Upper lobe of right lung (tissue), 1 donor: ENCODE results near the gene HACD2. TPM values are rescaled to one million over a fixed set of nuclear protein-coding genes. Genes with fewer than 3 reads are reported as not detected.

Experiments used
- ATAC-seq: fragments of 200-7000 bp; cut with Tn5 transposase; one replicate; pipeline ENCODE4 v1.9.1; 2020; ENCODE audit warnings: mild to moderate bottlenecking, moderate library complexity
- DNase-seq: peaks from one replicate; pipeline ENCODE4 v3.0.0-alpha.2; 2020
- H3K27ac ChIP-seq: fragments of 200-600 bp; one replicate; pipeline ENCODE4 v1.8.0; 2022
- H3K27me3 ChIP-seq: fragments of 200-600 bp; one replicate; pipeline ENCODE4 v1.8.0; 2022; ENCODE audit warnings: mild to moderate bottlenecking
- H3K36me3 ChIP-seq: fragments of 200-600 bp; one replicate; pipeline ENCODE4 v1.8.0; 2022
- H3K4me1 ChIP-seq: fragments of 200-600 bp; one replicate; pipeline ENCODE4 v1.8.0; 2022
- H3K4me3 ChIP-seq: fragments of 200-600 bp; one replicate; pipeline ENCODE4 v1.8.0; 2022; ENCODE audit warnings: mild to moderate bottlenecking
- H3K9me3 ChIP-seq: fragments of 200-600 bp; one replicate; pipeline ENCODE4 v1.8.0; 2022
- intact Hi-C: fragments of 100-400 bp; cut with DNase I; formaldehyde crosslinking; loops from one replicate; pipeline ENCODE4 v1.11.0; 2022
- total RNA-seq: library from RNA; stranded (reverse); fragmentation: NEBNext Ultra II Directional; extraction: Animal tissue kit (Norgen Biotek cat#: 25700); gene quantifications from one replicate; pipeline ENCODE4 v1.2.1, GENCODE V29; 2021
- TF ChIP-seq, protein P1 (sequence below): fragments of 200-600 bp; IDR thresholded peaks from one replicate; pipeline ENCODE4 v1.8.0; 2022; ENCODE audit warnings: antibody characterized with exemption
- donor health status: DM: no; HTN: yes; CAD: no; lungs with severe emphysema.

HACD2 gene
- total RNA-seq, 1 donor from 2014 or later, result 47.2 TPM

DNA sequence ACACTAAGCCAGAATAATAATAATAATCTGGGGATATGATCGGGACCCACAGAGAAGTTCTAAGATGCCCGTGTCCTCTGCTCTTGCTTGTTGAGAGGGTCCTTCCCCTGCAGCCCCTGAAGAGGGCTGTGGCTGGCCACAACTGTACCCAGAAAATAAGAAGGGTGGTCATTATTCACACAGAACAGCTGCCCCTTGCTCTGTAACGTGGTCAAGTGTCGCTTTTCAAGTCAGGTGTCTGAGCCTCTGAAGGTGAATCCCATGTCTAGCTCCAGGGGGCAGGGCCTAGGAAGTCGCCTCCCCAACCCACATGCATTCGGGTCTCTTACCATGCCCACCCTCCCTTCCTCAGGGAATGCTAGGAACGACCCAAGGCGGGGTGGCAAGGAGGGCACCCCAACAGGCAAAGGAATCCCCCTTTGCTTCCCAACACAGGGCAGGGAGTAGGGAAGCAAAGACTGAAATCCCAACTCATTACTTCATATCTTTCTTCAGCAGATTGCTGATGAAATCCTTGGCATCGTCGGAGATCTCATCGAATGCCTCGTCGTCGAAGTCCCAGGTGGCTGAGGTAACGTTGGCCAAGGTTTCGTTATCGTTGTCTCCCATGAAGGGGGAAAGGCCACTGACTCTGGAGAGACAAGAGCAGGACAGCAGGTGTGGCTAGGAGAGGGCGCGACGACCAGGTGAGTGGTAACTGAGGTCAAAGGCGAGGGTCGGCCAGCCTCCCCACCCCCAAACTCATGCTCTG lies 44.3 kb upstream of the HACD2 start:
- Histone ChIP-seq H3K36me3 (peaks cover 51% of the 10 kb centered on the region), H3K27ac (no peak overlapping the region), H3K4me1 (peaks cover 4% of the 10 kb centered on the region), H3K4me3 (no peak overlapping the region), H3K9me3 (no peaks in the 10 kb centered on the region), H3K27me3 (no peaks in the 10 kb centered on the region)
- intact Hi-C loops, result no loop called here
- no peak for DNase-seq
- TF ChIP-seq, protein P1, sequence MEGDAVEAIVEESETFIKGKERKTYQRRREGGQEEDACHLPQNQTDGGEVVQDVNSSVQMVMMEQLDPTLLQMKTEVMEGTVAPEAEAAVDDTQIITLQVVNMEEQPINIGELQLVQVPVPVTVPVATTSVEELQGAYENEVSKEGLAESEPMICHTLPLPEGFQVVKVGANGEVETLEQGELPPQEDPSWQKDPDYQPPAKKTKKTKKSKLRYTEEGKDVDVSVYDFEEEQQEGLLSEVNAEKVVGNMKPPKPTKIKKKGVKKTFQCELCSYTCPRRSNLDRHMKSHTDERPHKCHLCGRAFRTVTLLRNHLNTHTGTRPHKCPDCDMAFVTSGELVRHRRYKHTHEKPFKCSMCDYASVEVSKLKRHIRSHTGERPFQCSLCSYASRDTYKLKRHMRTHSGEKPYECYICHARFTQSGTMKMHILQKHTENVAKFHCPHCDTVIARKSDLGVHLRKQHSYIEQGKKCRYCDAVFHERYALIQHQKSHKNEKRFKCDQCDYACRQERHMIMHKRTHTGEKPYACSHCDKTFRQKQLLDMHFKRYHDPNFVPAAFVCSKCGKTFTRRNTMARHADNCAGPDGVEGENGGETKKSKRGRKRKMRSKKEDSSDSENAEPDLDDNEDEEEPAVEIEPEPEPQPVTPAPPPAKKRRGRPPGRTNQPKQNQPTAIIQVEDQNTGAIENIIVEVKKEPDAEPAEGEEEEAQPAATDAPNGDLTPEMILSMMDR, result no peak
- ATAC-seq, result no peak

DNA sequence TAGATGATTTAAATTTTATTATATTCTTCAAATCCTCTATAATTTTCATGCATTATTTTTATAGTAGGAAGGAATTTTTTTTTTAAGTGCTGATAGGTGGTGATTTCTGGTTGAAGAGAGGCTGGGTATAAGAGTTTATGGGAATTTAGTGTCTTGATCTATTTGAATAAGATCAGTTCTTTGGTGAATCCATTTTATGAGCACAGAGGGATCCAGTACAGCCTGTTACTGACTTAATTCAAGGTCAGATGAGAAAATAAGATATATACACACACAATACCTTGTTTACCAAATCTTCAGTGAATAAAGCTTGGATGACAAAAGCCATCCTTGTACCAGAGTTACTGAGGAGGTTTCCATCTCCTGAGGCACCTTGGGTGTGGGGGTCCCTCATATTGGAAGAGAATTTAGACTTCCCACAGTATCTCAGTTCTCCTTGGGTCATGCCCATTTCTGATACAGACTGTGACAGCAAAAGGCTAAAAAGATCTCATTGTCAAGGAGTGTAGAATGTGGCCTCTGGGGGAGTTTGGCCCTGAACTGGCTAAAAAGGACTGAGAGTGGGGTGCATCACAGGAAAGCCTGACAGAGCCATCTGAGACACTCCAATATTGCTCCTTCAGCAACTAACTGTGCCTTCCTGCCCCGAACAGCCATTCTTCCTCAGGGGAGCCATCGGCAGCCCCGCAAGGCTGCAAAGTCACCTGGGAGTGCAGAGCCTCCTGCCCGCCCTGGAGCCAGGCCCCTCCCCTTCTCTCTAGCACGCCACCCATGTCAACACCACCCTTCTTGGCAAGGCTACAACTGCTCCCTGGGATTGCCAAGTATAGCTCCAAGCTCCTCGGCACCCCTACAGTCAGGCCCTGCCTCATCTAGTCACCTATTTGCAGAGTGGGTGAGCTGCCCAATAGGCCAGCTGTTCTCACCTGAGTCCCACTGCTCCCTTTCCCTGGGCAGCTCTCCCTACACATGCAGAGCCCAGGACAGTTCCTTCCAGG lies 43.1 kb upstream of the HACD2 start:
- TF ChIP-seq, protein P1, result no peak
- no peaks in the 10 kb centered on the region for H3K9me3 ChIP-seq
- peak; percentile 67 for ATAC-seq
- H3K27ac ChIP-seq, result no peak overlapping the region
- intact Hi-C loops, result no loop called here
- no peak overlapping the region for H3K4me3 ChIP-seq
- no peak for DNase-seq
- H3K27me3 ChIP-seq, result no peaks in the 10 kb centered on the region
- H3K36me3 ChIP-seq, result peaks cover 53% of the 10 kb centered on the region
- H3K4me1 ChIP-seq, result no peaks in the 10 kb centered on the region

DNA sequence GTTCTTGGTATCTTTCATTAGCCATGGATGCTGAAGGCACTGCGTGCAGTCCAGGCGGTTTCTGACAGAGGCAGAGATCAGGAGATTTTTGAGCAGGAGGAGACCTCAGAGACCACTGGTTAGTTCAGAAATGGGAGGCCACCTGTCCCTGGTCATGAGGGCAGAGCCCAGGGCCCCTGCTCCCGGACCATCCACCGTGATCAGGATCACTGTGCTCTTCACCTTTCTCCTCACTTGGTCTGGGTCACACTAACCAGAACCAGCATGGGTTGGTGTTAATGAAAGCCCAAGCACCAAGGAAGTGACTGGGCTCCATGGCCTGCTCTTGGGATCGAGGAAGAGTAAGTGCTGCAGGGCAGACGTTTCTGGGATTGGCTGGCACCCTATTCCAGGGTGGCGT lies 42.0 kb upstream of the HACD2 start:
- H3K27ac ChIP-seq, result no peak overlapping the region
- ATAC-seq (no peak), DNase-seq (no peak)

DNA sequence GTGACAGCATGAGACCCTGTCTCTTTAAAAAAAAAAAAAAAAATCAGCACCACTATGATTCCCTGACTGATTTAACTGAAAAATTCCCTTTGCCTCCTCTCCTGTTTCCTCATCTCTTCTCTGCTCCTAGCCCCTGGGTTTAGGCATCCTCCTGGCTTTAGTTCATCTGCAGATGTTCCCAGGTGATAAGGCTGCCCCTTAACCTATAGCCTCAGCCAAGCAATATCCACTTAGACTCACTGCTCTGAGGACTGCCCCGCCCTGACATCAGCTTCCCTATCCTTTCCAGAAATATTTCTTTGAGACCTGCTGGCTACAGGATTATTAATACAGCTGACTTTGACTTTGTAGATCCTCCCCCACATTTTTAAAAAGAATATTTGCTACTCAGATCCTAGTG lies 39.4 kb upstream of the HACD2 start:
- DNase-seq (no peak), ATAC-seq (no peak)
- TF ChIP-seq, protein P1, result no peak
- H3K36me3 ChIP-seq, result peaks cover 56% of the 10 kb centered on the region
- H3K4me1 ChIP-seq, result peaks cover 8% of the 10 kb centered on the region
- H3K27ac ChIP-seq, result no peak overlapping the region
- intact Hi-C loops, result no loop called here
- H3K27me3 ChIP-seq, result no peaks in the 10 kb centered on the region
- H3K9me3 ChIP-seq, result no peaks in the 10 kb centered on the region
- no peak overlapping the region for H3K4me3 ChIP-seq

More for the DNA sequence above, 42.0 kb upstream of the HACD2 start:
- H3K4me1 ChIP-seq, result no peaks in the 10 kb centered on the region
- H3K27me3 ChIP-seq, result no peaks in the 10 kb centered on the region
- H3K9me3 ChIP-seq, result no peaks in the 10 kb centered on the region
- H3K36me3 ChIP-seq, result peaks cover 55% of the 10 kb centered on the region
- intact Hi-C loops, result no loop called here
- TF ChIP-seq, protein P1, result no peak
- no peak overlapping the region for H3K4me3 ChIP-seq

DNA sequence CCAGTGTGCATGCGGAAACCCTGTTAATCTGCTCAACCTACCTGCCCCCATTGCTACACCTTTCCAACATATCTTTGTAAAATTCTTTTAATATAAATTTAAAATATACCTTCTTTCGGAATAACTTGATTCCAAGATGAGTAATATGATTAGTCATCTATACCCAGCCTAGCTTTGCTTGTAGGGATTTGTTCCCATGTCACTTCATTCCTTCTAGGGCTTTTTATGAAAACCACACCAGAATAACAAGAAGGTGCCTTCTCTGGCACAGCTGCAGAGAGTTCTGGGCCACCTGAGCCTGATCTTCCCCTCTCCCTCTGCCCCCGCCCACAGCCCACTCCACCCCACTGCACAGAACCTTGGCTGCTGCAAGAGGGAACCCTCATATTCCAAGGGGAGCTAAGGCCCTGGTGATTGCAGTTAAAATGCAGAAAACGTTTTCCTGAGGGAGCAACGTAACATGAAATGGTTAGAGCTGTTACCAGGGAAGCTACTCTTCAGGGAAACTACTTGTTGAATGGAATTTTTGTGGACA lies 38.6 kb upstream of the HACD2 start:
- peaks cover 52% of the 10 kb centered on the region for H3K36me3 ChIP-seq
- H3K4me1 ChIP-seq, result peaks cover 17% of the 10 kb centered on the region
- no peak for ATAC-seq
- H3K4me3 ChIP-seq, result no peak overlapping the region
- intact Hi-C loops, result no loop called here
- no peaks in the 10 kb centered on the region for H3K9me3 ChIP-seq
- no peaks in the 10 kb centered on the region for H3K27me3 ChIP-seq
- TF ChIP-seq, protein P1, result no peak
- no peak overlapping the region for H3K27ac ChIP-seq
- DNase-seq, result no peak
